ENCODE data around the gene KLC4. TPM values are rescaled to one million over a fixed set of nuclear protein-coding genes. Genes with fewer than 3 reads are reported as not detected.

The KLC4 gene
- 10 to 100 TPM; 35.9 to 39.4 (median 37.4) TPM for total RNA-seq
- 18.9 TPM for total RNA-seq (2013)

DNA sequence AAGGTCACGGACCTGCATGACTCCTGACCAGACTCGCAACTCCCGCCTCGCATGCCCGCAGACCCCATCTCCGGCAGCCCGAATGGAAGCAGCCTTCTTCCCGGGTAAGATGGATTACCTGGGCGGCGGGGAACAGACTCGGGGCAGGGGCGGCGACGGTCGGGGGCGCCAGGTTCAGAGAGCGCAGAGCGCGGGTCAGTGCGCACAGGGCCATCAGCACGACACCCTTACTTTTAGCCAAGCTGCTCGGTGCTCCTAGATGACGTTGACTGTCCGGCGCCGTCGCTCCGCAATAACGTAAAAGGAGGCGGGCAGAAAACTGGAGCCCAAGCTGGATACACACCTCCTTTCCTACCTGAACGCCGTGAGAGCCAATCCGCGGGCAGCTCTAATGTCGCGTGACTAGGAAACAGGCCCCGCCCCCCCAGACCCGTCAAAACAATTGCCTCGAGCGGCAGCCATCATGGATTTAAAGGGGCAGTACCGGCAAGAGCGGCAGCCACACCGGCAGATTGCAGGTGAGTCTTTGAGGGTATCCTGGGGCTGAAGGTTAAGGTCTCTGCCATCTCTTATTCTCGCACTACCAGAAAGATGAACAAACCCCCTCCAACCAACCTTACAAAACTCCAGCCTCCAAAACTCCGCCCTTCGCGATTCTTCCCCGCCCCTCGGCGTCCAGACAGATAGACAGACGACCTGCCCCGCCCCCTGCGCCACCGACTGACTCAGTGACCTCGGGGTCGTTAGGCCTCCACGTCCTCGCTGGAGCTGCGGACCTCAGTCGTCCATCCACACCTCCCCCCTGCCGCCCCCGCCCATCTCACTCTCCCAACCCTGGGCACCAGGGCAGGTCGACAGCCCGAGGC is at the start of gene KLC4, which contains the start of gene MRPL2:
KLC4 (plus strand) TSS at position 464 of the 866 bp plus-strand sequence. CDS start 1,705 bp downstream, outside the sequence.
MRPL2 (minus strand) TSS at position 267 of the 866 bp plus-strand sequence; CDS start at position 214, 53 bp downstream.
- intact Hi-C loops (cut with micrococcal nuclease): loop anchor here (1.0 to 2.0 kb wide), 4 partner anchors 45 to 313 kb away; partner anchors contain the start of genes KLHDC3, PEX6, SRF and TBCC
- Histone ChIP-seq H3K36me3 (ENCODE audit: control insufficient read depth, insufficient read depth, low read length) (peaks cover 12% of the 10 kb centered on the region), H3K27me3 (ENCODE audit: control insufficient read depth, insufficient read depth, low read length) (no peaks in the 10 kb centered on the region), H3K4me1 (ENCODE audit: control insufficient read depth, insufficient read depth, low read length) (peaks cover 20% of the 10 kb centered on the region), H3K4me3 (ENCODE audit: low read length) (peak within 1 kb of the TSS; percentile 90), H3K9me3 (ENCODE audit: control insufficient read depth, insufficient read depth, low read length) (no peaks in the 10 kb centered on the region), H3K27ac (ENCODE audit: low read length) (peak within 1 kb of the TSS; percentile 85)
- H3K9me3 Mint-ChIP-seq: no peaks in the 10 kb centered on the region
- H3K27me3 Mint-ChIP-seq (ENCODE audit: low read depth in 2 of 2): no peaks in the 10 kb centered on the region
- peaks cover 21 to 34% of the 10 kb centered on the region in 2 donors for H3K4me1 Mint-ChIP-seq
- peak within 1 kb of the TSS; percentile 96 for H3K4me3 Mint-ChIP-seq
- ATAC-seq: peak; percentile 94 to 98 (median 96)
- TF ChIP-seq, protein P1, sequence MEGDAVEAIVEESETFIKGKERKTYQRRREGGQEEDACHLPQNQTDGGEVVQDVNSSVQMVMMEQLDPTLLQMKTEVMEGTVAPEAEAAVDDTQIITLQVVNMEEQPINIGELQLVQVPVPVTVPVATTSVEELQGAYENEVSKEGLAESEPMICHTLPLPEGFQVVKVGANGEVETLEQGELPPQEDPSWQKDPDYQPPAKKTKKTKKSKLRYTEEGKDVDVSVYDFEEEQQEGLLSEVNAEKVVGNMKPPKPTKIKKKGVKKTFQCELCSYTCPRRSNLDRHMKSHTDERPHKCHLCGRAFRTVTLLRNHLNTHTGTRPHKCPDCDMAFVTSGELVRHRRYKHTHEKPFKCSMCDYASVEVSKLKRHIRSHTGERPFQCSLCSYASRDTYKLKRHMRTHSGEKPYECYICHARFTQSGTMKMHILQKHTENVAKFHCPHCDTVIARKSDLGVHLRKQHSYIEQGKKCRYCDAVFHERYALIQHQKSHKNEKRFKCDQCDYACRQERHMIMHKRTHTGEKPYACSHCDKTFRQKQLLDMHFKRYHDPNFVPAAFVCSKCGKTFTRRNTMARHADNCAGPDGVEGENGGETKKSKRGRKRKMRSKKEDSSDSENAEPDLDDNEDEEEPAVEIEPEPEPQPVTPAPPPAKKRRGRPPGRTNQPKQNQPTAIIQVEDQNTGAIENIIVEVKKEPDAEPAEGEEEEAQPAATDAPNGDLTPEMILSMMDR (IDR thresholded peaks at IDR 0.05): no peak
- H3K27ac Mint-ChIP-seq: peak within 1 kb of the TSS; percentile 98 to 99
- under 1% methylated on average over 64 of the region's 64 CpGs for WGBS (ENCODE audit: insufficient coverage)
- peak; percentile 97 to 99 for DNase-seq
- no peaks in the 10 kb centered on the region for H3K36me3 Mint-ChIP-seq

DNA sequence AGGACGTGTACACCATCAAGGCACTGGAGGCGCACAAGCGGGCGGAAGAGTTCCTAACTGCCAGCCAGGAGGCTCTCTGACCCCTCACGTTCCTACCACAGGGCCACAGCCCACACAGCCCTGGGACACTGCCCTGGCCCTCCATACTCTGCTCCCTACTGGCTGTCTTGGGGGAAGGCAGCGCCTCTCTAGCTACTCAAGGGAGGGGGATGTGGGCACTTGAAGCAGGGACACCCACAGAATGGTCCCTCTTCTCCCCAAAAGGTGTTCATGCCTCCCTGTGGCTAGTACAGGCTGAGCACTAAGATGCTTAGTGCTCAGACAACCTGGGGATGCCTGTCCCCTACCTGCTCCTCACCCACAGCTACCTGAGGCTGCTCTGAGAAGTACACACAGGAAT is 48.2 kb upstream of the KLC4 start:
- no peaks in the 10 kb centered on the region for H3K36me3 Mint-ChIP-seq
- no peak overlapping the region for H3K27ac ChIP-seq (ENCODE audit: low read length)
- 91% methylated on average over 6 of the region's 6 CpGs for WGBS (ENCODE audit: insufficient coverage)
- H3K9me3 ChIP-seq (ENCODE audit: control insufficient read depth, insufficient read depth, low read length): no peaks in the 10 kb centered on the region
- no peaks in the 10 kb centered on the region for H3K27me3 Mint-ChIP-seq (ENCODE audit: low read depth in 2 of 2)
- peaks cover 33% of the 10 kb centered on the region for H3K4me1 ChIP-seq (ENCODE audit: control insufficient read depth, insufficient read depth, low read length)
- H3K27me3 ChIP-seq (ENCODE audit: control insufficient read depth, insufficient read depth, low read length): no peaks in the 10 kb centered on the region
- peaks cover 50% of the 10 kb centered on the region for H3K36me3 ChIP-seq (ENCODE audit: control insufficient read depth, insufficient read depth, low read length)
- H3K9me3 Mint-ChIP-seq: no peaks in the 10 kb centered on the region
- H3K4me3 ChIP-seq (ENCODE audit: low read length): no peak overlapping the region
- H3K27ac Mint-ChIP-seq: peak overlapping the region in 1 of 2 donors; percentile 93
- H3K4me3 Mint-ChIP-seq: no peak overlapping the region
- peaks cover 26 to 43% of the 10 kb centered on the region in 2 donors for H3K4me1 Mint-ChIP-seq
- ATAC-seq (no peak), DNase-seq (no peak)
- intact Hi-C loops (cut with micrococcal nuclease): no loop called here
- TF ChIP-seq, protein P1 (IDR thresholded peaks at IDR 0.05): no peak

DNA sequence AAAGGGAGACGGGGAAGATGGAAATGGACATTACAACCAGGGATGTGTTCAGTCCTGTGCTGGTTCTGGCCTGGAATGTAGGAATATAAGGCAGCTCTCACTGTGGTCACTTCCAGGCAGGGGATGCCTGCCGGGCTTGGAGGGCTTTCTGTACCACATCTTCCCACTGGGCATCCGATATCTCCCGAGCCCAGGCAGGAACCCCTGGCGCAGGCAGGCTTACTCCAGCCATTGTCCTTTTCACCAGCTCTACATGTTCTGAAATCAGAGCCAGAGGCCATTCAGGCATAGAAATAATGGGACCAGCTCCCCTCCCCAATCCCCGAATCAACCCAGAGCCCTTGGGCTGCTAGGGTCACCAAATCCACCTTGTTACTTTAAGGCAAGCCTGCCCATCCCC is 47.1 kb upstream of the KLC4 start:
- H3K36me3 Mint-ChIP-seq: no peaks in the 10 kb centered on the region
- peaks cover 30 to 54% of the 10 kb centered on the region in 2 donors for H3K4me1 Mint-ChIP-seq
- no peaks in the 10 kb centered on the region for H3K27me3 Mint-ChIP-seq (ENCODE audit: low read depth in 2 of 2)
- Histone ChIP-seq H3K36me3 (ENCODE audit: control insufficient read depth, insufficient read depth, low read length) (peaks cover 45% of the 10 kb centered on the region), H3K27ac (ENCODE audit: low read length) (no peak overlapping the region), H3K4me3 (ENCODE audit: low read length) (no peak overlapping the region), H3K9me3 (ENCODE audit: control insufficient read depth, insufficient read depth, low read length) (no peaks in the 10 kb centered on the region), H3K27me3 (ENCODE audit: control insufficient read depth, insufficient read depth, low read length) (no peaks in the 10 kb centered on the region), H3K4me1 (ENCODE audit: control insufficient read depth, insufficient read depth, low read length) (peaks cover 40% of the 10 kb centered on the region)
- peak overlapping the region; percentile 87 to 93 for H3K27ac Mint-ChIP-seq
- 95% methylated on average over 6 of the region's 6 CpGs for WGBS (ENCODE audit: insufficient coverage)
- no peak for DNase-seq
- H3K9me3 Mint-ChIP-seq: no peaks in the 10 kb centered on the region
- H3K4me3 Mint-ChIP-seq: peak overlapping the region; percentile 49
- TF ChIP-seq, protein P1 (IDR thresholded peaks at IDR 0.05): no peak
- intact Hi-C loops (cut with micrococcal nuclease): no loop called here
- ATAC-seq: no peak
